NCI-H510A treated with DMSO at 0.1 percent for 48 hours (cell line): ENCODE data around the gene TRERF1.

ENCODE experiments used
- DNase-seq: peaks from one replicate; lab custom pipeline; 2025; lab: John Stamatoyannopoulos, UW

Gene TRERF1

DNA sequence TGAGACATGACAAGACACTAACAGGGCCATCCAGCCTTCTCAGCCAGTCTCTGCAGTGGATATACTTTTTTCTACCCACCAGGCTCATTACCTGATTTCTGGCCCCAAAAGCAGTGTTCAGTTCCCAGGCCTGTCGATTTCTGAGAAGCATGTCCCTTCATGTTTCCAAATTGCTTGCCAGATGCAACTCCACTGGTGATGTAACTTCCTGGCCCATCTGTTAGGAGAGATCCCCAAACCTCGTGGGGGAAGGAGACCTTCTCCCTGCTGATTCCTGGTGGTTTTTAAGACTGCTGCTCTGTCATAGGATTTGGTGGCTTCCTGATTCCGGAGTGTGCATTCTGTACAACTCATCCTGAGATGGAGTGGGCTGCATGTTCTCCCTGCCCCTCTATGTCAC lies 202.4 kb downstream of the TRERF1 start:
- DNase-seq = no peak

GRCh38 chr6:42243046-42243445 lies 208.7 kb downstream of the TRERF1 start:
- no peak for DNase-seq

GRCh38 chr6:42241915-42242314 lies 209.8 kb downstream of the TRERF1 start:
- no peak for DNase-seq

DNA sequence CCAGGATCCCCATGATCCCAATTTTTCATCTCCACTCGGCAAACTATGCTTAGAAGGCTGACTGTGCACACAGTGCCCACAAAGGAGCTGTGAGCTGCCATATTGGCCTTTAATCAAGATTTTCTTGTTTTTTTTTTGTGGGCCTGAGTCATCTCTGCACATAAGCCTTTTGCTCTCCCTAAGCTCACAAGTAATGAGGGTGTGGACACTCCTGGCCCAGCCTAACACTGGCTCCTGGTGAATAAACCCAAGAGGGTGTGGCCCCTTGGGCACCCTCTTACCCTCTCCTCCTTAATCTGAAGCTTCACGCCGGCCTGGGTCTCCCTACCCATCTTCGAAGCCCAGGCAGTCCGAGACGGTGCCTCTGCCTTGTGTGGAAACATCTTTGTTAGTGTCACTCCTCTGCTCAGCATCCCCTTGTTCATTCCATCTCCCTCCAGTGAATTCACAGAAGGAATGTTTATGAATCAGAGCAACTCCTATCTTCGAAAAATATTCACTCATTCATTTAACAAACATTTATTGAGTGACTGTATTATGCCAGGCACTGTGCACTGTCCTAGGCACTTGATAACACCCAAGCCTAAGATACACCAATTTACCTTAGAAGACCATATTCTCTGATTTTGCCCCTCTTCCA lies 211.9 kb downstream of the TRERF1 start:
- no peak for DNase-seq

GRCh38 chr6:42239333-42239732 lies 212.4 kb downstream of the TRERF1 start:
- DNase-seq = no peak

GRCh38 chr6:42237857-42238256 lies 213.9 kb downstream of the TRERF1 start:
- no peak for DNase-seq

GRCh38 chr6:42236682-42237473 lies 214.8 kb downstream of the TRERF1 start:
- DNase-seq = no peak

GRCh38 chr6:42236030-42236429 lies 215.7 kb downstream of the TRERF1 start:
- DNase-seq = no peak

DNA sequence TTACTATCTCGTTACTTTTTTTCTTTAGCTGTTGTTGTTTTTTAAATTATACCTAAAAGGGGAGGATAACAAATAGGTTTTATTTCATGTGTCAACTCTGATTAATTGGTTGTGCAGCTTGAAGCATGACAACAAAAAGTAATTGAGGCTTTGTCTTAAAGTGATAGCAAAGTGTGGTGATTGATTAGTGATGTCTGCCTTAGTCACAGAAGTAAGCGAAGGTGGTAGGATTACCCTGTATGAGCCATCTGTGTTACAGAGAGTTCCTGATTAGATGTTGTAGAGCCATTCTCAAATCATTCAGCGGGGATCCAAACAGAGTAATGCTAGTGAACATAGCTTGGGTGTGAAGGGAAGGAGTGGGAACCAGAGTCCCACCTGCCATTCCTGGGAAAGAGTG lies 219.7 kb downstream of the TRERF1 start:
- DNase-seq = no peak

DNA sequence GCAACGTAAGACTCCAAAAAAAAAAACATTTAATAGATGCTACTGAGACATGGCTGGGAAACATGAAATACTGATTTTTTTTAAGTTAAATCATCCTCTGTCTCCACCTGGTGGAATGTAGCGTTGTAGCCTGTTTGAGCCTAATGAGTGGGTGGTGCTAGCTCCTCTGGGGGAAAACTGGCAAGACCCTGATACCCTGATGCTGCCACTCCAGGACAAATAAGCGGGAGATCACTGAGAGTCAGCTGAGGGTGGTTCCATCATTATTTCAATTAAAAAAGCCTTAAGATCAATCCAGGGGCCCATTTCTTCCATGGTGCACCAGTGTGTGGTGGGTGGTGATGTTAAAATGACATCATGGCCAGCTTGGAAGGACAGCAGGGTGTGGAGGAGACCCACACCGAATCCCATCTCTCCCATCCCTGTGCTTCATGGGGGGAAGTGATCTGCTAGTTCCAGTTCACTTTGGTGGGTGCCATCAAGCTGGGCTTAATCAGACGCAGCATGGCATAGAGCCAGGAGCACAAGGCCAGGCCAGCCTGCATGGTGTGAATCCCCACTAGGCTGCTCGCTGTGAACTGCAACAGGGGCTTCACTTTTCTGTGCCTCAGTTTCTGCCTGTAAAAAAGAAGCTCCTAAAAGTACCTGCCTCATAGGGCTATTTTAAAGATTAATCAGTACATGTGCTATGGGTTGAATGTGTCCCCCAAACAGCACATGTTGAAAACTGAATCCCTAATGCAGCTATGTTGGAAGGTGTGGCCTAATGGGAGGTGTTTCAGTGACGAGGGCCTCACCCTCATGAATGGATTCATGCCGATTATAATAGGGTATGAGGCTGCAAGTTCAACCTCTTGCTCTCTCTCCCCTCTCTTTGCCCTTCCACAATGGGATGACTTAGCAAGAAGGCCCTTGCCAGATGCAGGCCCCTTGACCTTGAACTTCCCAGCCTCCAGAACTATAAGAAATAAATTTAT lies 221.1 kb downstream of the TRERF1 start:
- no peak for DNase-seq

- no peak for DNase-seq
Observed at GRCh38 chr6:42229506-42230119, 222.1 kb downstream of the TRERF1 start.

DNA sequence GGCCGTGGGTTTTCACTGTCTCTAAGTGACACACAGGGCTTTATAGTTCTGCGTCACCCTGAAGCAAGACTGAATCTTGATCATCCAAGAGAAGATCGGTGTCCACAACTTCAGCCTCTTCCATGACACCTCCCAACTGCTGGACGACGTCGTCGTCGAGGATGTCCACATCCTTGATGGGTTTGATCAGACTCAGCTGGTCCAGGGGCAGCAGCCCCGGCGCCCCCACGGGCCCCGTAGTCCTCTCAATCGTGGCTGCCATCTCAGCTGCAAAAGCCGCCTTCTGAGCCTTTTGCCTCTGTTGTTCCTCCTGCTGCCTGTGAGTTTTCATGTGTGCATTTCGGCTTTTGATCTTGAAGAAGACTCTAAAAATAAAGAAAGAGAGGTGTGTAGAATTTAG lies 223.4 kb downstream of the TRERF1 start:
- no peak for DNase-seq

GRCh38 chr6:42227173-42227850 lies 224.4 kb downstream of the TRERF1 start:
- no peak for DNase-seq

- no peak for DNase-seq
Observed at GRCh38 chr6:42226645-42227143, 225.0 kb downstream of the TRERF1 start.

- no peak for DNase-seq
Observed at GRCh38 chr6:42226161-42226611, 225.5 kb downstream of the TRERF1 start.

GRCh38 chr6:42225419-42225818 lies 226.3 kb downstream of the TRERF1 start:
- no peak for DNase-seq

- DNase-seq = no peak
Observed at GRCh38 chr6:42225029-42225339, 226.7 kb downstream of the TRERF1 start.

- DNase-seq = no peak
Observed at GRCh38 chr6:42224222-42225028, 227.3 kb downstream of the TRERF1 start.

DNA sequence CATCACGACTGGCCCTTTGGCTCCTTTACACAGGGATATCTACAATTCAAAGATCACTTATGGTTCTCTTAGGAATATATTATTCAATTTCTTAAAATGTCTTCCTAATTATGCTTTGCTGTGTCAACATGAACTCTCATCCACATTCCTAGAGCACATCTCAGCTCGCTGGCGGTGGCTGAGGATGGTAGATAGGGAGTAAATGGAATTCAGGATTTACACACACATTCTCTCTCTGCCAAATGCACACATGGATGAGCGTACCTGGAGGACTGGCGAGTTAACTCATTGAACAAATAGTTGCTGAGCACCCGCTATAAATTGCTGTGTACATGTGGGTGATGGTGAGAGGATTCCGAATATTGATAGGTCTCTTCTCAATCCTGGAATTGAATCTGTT lies 229.3 kb downstream of the TRERF1 start:
- no peak for DNase-seq

DNA sequence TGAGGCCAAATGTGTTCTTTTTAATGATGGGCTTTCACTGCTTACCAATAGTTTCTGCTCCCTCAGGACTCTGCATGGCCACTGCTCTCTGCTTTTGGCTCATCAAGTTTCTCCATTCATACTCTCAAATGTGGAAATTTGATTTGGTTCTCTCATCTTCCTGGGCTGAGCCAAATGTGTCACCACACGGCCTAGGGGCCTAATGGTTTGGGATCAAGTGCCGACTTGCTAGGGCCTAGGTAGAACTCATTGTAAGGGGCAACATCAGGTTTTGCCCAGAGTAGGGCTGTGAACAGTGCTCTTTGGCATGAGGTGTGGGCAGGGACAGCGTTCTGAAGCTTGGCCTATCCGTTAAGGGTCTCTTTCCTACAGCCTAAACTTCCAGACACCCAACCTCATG lies 230.2 kb downstream of the TRERF1 start:
- no peak for DNase-seq

GRCh38 chr6:42220807-42221206 lies 230.9 kb downstream of the TRERF1 start:
- DNase-seq = no peak
